ENCODE data around the gene SRP9.

DNA sequence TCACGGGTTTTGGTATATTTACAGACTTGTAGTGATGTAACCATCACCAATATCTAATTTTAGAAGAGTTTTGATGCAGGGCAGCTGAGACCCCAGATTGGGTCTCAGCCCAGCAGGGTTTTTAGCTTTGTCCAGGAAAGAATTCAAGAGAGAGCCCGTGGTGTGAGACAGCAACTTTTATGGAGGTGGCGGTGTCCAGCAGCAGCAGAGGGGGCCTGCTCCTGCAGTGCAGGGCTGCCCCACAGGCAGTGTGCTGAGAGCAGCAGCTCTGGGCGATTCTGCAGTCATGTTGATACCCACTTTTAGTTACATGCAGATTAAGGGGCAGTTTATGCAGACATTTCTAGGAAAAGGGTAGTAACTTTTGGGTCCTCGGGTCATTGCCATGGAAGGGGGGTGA, 30.5 kb downstream of the SRP9 start:
- TF ChIP-seq, protein P1, sequence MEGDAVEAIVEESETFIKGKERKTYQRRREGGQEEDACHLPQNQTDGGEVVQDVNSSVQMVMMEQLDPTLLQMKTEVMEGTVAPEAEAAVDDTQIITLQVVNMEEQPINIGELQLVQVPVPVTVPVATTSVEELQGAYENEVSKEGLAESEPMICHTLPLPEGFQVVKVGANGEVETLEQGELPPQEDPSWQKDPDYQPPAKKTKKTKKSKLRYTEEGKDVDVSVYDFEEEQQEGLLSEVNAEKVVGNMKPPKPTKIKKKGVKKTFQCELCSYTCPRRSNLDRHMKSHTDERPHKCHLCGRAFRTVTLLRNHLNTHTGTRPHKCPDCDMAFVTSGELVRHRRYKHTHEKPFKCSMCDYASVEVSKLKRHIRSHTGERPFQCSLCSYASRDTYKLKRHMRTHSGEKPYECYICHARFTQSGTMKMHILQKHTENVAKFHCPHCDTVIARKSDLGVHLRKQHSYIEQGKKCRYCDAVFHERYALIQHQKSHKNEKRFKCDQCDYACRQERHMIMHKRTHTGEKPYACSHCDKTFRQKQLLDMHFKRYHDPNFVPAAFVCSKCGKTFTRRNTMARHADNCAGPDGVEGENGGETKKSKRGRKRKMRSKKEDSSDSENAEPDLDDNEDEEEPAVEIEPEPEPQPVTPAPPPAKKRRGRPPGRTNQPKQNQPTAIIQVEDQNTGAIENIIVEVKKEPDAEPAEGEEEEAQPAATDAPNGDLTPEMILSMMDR (IDR thresholded peaks at IDR 0.05), result no peak
- no peak for TF ChIP-seq ZFX (IDR thresholded peaks at IDR 0.05; ENCODE audit: borderline replicate concordance)
